ENCODE measurements around the gene DCAF5. TPM values are rescaled to one million over a fixed set of nuclear protein-coding genes. Genes with fewer than 3 reads are reported as not detected.
A peak's percentile ranks its signal among the peaks of the same experiment; 100 is the strongest.

DCAF5 gene
- total RNA-seq, 4 donors from 2014 or later: 34.9 to 67.6 (median 48.1) TPM

DNA sequence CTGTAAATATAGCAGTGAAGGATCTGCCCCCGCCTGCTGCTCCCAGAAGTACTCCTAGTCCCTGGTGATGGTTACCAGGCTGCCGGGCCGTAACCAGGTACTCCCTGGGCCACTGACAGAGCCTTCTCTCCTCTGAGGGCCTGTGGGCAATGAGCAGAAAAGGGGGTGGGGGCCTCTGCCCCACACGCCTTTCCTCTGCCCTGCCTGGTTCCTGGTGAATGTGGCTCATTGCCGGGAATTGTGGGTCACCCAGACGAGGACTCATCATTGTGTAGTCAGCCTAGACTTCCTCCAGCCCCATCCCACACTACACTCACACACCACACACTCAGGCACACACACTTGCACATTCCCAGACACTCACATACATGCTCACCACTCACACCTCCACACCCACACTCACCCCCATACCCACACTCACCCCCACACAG lies 138.1 kb downstream of the DCAF5 start:
- no peak for DNase-seq (ENCODE audit: low spot score in 2 of 2)
- Histone ChIP-seq H3K9me3 (no peaks in the 10 kb centered on the region), H3K36me3 (no peaks in the 10 kb centered on the region), H3K4me3 (no peak overlapping the region), H3K27me3 (no peaks in the 10 kb centered on the region), H3K27ac (no peak overlapping the region), H3K4me1 (peaks cover 6% of the 10 kb centered on the region)
- 88% methylated on average over 4 of the region's 6 CpGs for WGBS
- no peak for TF ChIP-seq EP300 (IDR thresholded peaks at IDR 0.05)
- no peak for TF ChIP-seq CTCF (IDR thresholded peaks at IDR 0.05)

DNA sequence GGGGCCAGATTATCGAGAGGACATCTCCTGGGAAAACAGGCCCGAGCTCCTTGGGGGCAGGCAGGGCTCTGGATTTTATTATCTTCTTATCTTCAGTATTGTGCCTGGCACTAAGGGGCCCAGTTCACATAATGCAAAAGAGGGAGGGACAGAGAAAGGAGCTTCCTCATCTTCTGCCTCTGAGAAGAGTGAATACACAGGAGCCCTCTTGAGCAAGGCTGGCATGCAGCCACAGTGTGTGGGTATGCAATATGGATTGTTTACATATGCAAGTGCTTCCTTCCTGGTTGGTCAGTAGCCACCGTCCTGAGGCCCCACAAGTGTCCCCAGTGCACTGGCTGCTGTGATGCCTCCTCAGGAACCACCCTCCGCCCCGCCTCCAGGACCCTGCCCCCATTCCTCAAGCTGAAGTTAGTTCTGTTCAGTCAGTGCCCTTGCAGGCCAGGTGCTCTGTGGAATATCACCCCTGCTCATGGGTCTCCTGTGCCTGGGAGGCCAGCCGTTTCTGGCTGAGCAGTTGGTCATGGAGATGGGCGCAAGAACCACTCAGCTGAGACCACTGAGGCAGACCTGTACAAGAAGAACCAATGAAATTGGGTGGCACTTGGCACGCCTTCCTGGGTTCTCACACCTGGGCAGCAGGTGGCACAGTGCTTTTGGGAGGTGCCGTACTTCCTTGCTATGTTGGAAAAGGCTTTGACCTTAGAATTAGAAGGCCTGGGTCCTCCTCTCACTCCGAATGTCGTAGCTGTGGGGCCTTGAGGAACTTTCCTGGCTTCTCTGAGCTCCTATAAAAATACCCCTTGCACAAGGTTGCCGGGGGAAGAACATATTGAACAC lies 138.8 kb downstream of the DCAF5 start:
- no peak for TF ChIP-seq POLR2AphosphoS5 (IDR thresholded peaks at IDR 0.05)
- no peak for TF ChIP-seq CTCF (IDR thresholded peaks at IDR 0.05)
- peak in 1 of 2 donors; percentile 9 for TF ChIP-seq POLR2A (IDR thresholded peaks at IDR 0.05)
- TF ChIP-seq EP300 (IDR thresholded peaks at IDR 0.05): no peak
- H3K36me3 ChIP-seq: no peaks in the 10 kb centered on the region
- no peaks in the 10 kb centered on the region for H3K9me3 ChIP-seq
- peaks cover 6% of the 10 kb centered on the region for H3K4me1 ChIP-seq
- no peak overlapping the region for H3K27ac ChIP-seq
- no peaks in the 10 kb centered on the region for H3K27me3 ChIP-seq
- 87% methylated on average over 8 of the region's 12 CpGs for WGBS
- no peak overlapping the region for H3K4me3 ChIP-seq
- DNase-seq (ENCODE audit: low spot score in 2 of 2): no peak

GRCh38 chr14:69012256-69012953 lies 140.5 kb downstream of the DCAF5 start:
- Histone ChIP-seq H3K27ac (no peak overlapping the region), H3K27me3 (no peaks in the 10 kb centered on the region), H3K4me3 (no peak overlapping the region), H3K4me1 (peaks cover 6% of the 10 kb centered on the region), H3K9me3 (no peaks in the 10 kb centered on the region), H3K36me3 (no peaks in the 10 kb centered on the region)
- DNase-seq (ENCODE audit: low spot score in 2 of 2): no peak
- 75% methylated on average over 5 of the region's 5 CpGs for WGBS
- TF ChIP-seq POLR2AphosphoS5 (IDR thresholded peaks at IDR 0.05) (no peak), EP300 (IDR thresholded peaks at IDR 0.05) (no peak), POLR2A (IDR thresholded peaks at IDR 0.05) (no peak), CTCF (IDR thresholded peaks at IDR 0.05) (no peak)

GRCh38 chr14:69010648-69011047 lies 142.3 kb downstream of the DCAF5 start:
- no peaks in the 10 kb centered on the region for H3K27me3 ChIP-seq
- peaks cover 10% of the 10 kb centered on the region for H3K4me1 ChIP-seq
- WGBS: 85% methylated on average over 1 of the region's 1 CpG
- DNase-seq (ENCODE audit: low spot score in 2 of 2): no peak
- no peaks in the 10 kb centered on the region for H3K36me3 ChIP-seq
- no peaks in the 10 kb centered on the region for H3K9me3 ChIP-seq
- H3K4me3 ChIP-seq: no peak overlapping the region
- no peak overlapping the region for H3K27ac ChIP-seq
- no peak for TF ChIP-seq CTCF (IDR thresholded peaks at IDR 0.05)
- no peak for TF ChIP-seq EP300 (IDR thresholded peaks at IDR 0.05)
- TF ChIP-seq POLR2AphosphoS5 (IDR thresholded peaks at IDR 0.05): no peak

DNA sequence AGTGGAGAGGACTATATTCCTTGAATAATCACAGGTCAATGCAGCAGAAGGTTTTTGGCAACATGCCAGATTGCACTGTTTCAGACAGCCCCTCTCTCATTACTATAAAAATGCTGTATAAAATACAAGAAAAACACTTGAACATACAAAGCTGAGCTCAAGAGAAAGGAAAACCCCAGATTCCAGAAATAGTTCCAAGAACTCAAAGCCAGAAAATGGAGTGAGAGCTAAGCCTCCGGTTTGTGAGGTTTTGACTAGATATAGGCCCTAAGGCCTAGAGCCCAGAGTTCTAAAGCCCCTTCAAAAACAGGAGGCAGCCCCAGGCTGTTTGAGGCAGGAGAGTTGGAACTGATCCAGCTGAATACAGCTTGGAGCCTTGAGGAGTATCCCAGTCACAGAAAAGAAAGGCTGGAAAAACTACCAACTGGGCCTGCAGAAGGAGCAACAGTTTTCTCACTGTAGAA lies 144.5 kb downstream of the DCAF5 start:
- H3K4me3 ChIP-seq: no peak overlapping the region
- 44% methylated on average over 1 of the region's 1 CpG for WGBS
- no peaks in the 10 kb centered on the region for H3K36me3 ChIP-seq
- DNase-seq (ENCODE audit: low spot score in 2 of 2): no peak
- TF ChIP-seq POLR2AphosphoS5 (IDR thresholded peaks at IDR 0.05) (no peak), POLR2A (IDR thresholded peaks at IDR 0.05) (no peak), CTCF (IDR thresholded peaks at IDR 0.05) (no peak)
- no peaks in the 10 kb centered on the region for H3K27me3 ChIP-seq
- peaks cover 13% of the 10 kb centered on the region for H3K4me1 ChIP-seq
- no peak overlapping the region for H3K27ac ChIP-seq
- no peaks in the 10 kb centered on the region for H3K9me3 ChIP-seq
